PC-9 (cell line): Measurements from ENCODE around the gene GP2.

Experiments used
- EZH2 ChIP-seq: fragments of 200-600 bp; sonication (generic); IDR thresholded peaks from 2 replicates; pipeline ENCODE4 v1.8.0; 2017; ENCODE audit warnings: antibody characterized with exemption, low read depth
- TF ChIP-seq, protein P1 (sequence below): fragments of 200-600 bp; sonication (generic); conservative IDR thresholded peaks from 2 replicates; pipeline ENCODE4 v1.6.1; 2017; ENCODE audit warnings: mixed run types, antibody characterized with exemption, mild to moderate bottlenecking, moderate library complexity

DNA sequence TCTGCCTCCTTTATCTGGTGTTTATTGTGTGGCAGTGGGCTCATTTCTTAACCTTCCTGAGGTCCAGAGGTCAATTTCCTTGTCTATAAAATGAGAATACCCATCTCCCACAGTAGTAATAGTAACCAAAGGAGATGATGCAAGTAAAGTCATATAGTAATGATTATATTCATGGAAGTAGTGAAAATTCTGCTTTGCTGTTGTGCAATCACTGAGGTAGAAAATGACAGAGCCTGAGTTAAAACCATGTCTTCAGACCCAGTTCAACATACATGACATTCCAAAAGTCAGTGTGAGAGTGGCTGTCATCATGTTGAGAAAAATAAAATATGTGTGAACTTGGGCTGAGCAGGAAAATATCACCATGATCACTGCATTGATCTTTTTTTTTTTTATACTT lies 26.1 kb upstream of the GP2 start:
- TF ChIP-seq, protein P1, sequence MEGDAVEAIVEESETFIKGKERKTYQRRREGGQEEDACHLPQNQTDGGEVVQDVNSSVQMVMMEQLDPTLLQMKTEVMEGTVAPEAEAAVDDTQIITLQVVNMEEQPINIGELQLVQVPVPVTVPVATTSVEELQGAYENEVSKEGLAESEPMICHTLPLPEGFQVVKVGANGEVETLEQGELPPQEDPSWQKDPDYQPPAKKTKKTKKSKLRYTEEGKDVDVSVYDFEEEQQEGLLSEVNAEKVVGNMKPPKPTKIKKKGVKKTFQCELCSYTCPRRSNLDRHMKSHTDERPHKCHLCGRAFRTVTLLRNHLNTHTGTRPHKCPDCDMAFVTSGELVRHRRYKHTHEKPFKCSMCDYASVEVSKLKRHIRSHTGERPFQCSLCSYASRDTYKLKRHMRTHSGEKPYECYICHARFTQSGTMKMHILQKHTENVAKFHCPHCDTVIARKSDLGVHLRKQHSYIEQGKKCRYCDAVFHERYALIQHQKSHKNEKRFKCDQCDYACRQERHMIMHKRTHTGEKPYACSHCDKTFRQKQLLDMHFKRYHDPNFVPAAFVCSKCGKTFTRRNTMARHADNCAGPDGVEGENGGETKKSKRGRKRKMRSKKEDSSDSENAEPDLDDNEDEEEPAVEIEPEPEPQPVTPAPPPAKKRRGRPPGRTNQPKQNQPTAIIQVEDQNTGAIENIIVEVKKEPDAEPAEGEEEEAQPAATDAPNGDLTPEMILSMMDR = no peak
- no peak for TF ChIP-seq EZH2
